ENCODE results near the gene ANKRD6.

ANKRD6 gene

GRCh38 chr6:89682991-89683390 is 250.0 kb downstream of the ANKRD6 start:
- DNase-seq (ENCODE audit: low read depth in 1 of 2, low spot score in 1 of 2), result no peak

All from activated CD4-positive, alpha-beta T cell treated with anti-CD3 and anti-CD28 coated beads, Interleukin-2, amount 50 U/mL, for 24 hours (primary cell).